OCI-LY1 (cell line): ENCODE data around the gene LANCL1.

Experiments
- H2AFZ ChIP-seq: fragments of 200-600 bp; sonication (generic), shearing (Covaris generic); 2 replicates; pipeline ENCODE4 v1.6.0; 2014; ENCODE audit warnings: antibody characterized with exemption, mild to moderate bottlenecking, low read length
- H3F3A ChIP-seq: fragments of 200-600 bp; sonication (generic), shearing (Covaris generic); 2 replicates; pipeline ENCODE4 v1.6.0; 2014; ENCODE audit warnings: mild to moderate bottlenecking, antibody characterized with exemption, low read length, moderate library complexity; ENCODE audit not compliant: insufficient read depth
- H3K27ac ChIP-seq: fragments of 200-600 bp; sonication (generic); 2 replicates; pipeline ENCODE4 v1.5.1; 2014; ENCODE audit warnings: low read length, mixed run types, mild to moderate bottlenecking, low read depth; ENCODE audit not compliant: poor library complexity, severe bottlenecking
- H3K27me3 ChIP-seq: fragments of 200-600 bp; sonication (generic); 2 replicates; pipeline ENCODE4 v1.6.0; 2014; ENCODE audit warnings: antibody characterized with exemption, mild to moderate bottlenecking, low read length, moderate library complexity; ENCODE audit not compliant: insufficient read depth
- H3K36me3 ChIP-seq: fragments of 200-600 bp; sonication (generic); 2 replicates; pipeline ENCODE4 v1.6.1; 2014; ENCODE audit warnings: mild to moderate bottlenecking, antibody characterized with exemption, low read length, moderate library complexity, mixed read lengths; ENCODE audit not compliant: insufficient read depth
- H3K4me1 ChIP-seq: fragments of 200-600 bp; sonication (generic); 2 replicates; pipeline ENCODE4 v1.5.1; 2014; ENCODE audit warnings: mild to moderate bottlenecking, low read length, moderate library complexity; ENCODE audit not compliant: insufficient read depth, severe bottlenecking
- H3K4me2 ChIP-seq: fragments of 200-600 bp; sonication (generic), shearing (Covaris generic); 2 replicates; pipeline ENCODE4 v1.6.1; 2014; ENCODE audit warnings: low read length
- H3K4me3 ChIP-seq: fragments of 200-600 bp; sonication (generic); 2 replicates; pipeline ENCODE4 v1.5.1; 2014; ENCODE audit warnings: low read length, low read depth, mild to moderate bottlenecking, mixed read lengths; ENCODE audit not compliant: poor library complexity, severe bottlenecking
- H3K79me2 ChIP-seq: fragments of 200-600 bp; shearing (Covaris generic); 2 replicates; pipeline ENCODE4 v1.6.1; 2016; ENCODE audit warnings: mixed run types, low read length, mixed read lengths; ENCODE audit not compliant: insufficient read depth
- H3K9ac ChIP-seq: fragments of 200-600 bp; sonication (generic), shearing (Covaris generic); 2 replicates; pipeline ENCODE4 v1.6.1; 2014; ENCODE audit warnings: mild to moderate bottlenecking, low read length, mixed read lengths
- H3K9me2 ChIP-seq: fragments of 200-600 bp; sonication (generic), shearing (Covaris generic); 2 replicates; pipeline ENCODE4 v1.6.1; 2014; ENCODE audit warnings: low read depth, mild to moderate bottlenecking, low read length, mixed read lengths
- H3K9me3 ChIP-seq: fragments of 200-600 bp; shearing (Covaris generic); 2 replicates; pipeline ENCODE4 v1.6.1; 2014; ENCODE audit warnings: low read length, mixed read lengths
- H4K20me1 ChIP-seq: fragments of 200-600 bp; sonication (generic), shearing (Covaris generic); 2 replicates; pipeline ENCODE4 v1.6.0; 2016; ENCODE audit warnings: mild to moderate bottlenecking, low read length; ENCODE audit not compliant: insufficient read depth
- CTCF ChIP-seq: fragments of 200-600 bp; sonication (generic), shearing (Covaris generic); IDR thresholded peaks from 2 replicates; pipeline ENCODE4 v1.5.1; 2017; ENCODE audit warnings: mild to moderate bottlenecking, antibody characterized with exemption, low read length, moderate library complexity, mixed read lengths
- EZH2 ChIP-seq: fragments of 200-600 bp; sonication (generic), shearing (Covaris generic); IDR thresholded peaks from 2 replicates; pipeline ENCODE4 v1.8.0; 2017; ENCODE audit warnings: borderline replicate concordance, mixed run types, mild to moderate bottlenecking, antibody characterized with exemption, low read length, moderate library complexity, mixed read lengths

The LANCL1 gene

GRCh38 chr2:210515911-210516310, 39.4 kb upstream of the LANCL1 start:
- no peak overlapping the region for H3K4me3 ChIP-seq
- no peaks in the 10 kb centered on the region for H3K79me2 ChIP-seq
- H3K4me1 ChIP-seq: no peaks in the 10 kb centered on the region
- no peaks in the 10 kb centered on the region for H3K9me3 ChIP-seq
- no peak overlapping the region for H2AFZ ChIP-seq
- no peak overlapping the region for H3K27ac ChIP-seq
- TF ChIP-seq EZH2 (no peak), CTCF (no peak)
- H3K4me2 ChIP-seq: no peak overlapping the region
- no peaks in the 10 kb centered on the region for H3K9me2 ChIP-seq
- no peaks in the 10 kb centered on the region for H4K20me1 ChIP-seq
- H3K36me3 ChIP-seq: no peaks in the 10 kb centered on the region
- no peaks in the 10 kb centered on the region for H3F3A ChIP-seq
- H3K27me3 ChIP-seq: no peaks in the 10 kb centered on the region
- no peak overlapping the region for H3K9ac ChIP-seq

- Histone ChIP-seq H2AFZ (no peak overlapping the region), H3K79me2 (no peaks in the 10 kb centered on the region), H3K9me3 (no peaks in the 10 kb centered on the region), H3K9ac (no peak overlapping the region), H3K9me2 (no peaks in the 10 kb centered on the region), H3K27me3 (no peaks in the 10 kb centered on the region), H3K36me3 (no peaks in the 10 kb centered on the region), H3F3A (no peaks in the 10 kb centered on the region), H4K20me1 (no peaks in the 10 kb centered on the region), H3K4me3 (no peak overlapping the region), H3K27ac (no peak overlapping the region), H3K4me2 (no peak overlapping the region), H3K4me1 (no peaks in the 10 kb centered on the region)
- TF ChIP-seq EZH2 (no peak), CTCF (no peak)
Measured at GRCh38 chr2:210503725-210504191, 27.2 kb upstream of the LANCL1 start.

GRCh38 chr2:210503001-210503623, 26.6 kb upstream of the LANCL1 start:
- TF ChIP-seq CTCF (peak; percentile 95), EZH2 (no peak)
- Histone ChIP-seq H3K4me1 (no peaks in the 10 kb centered on the region), H3K9me2 (no peaks in the 10 kb centered on the region), H3K9me3 (no peaks in the 10 kb centered on the region), H3F3A (no peaks in the 10 kb centered on the region), H2AFZ (no peak overlapping the region), H3K27me3 (no peaks in the 10 kb centered on the region), H3K9ac (no peak overlapping the region), H3K27ac (no peak overlapping the region), H3K36me3 (no peaks in the 10 kb centered on the region), H3K4me3 (no peak overlapping the region), H4K20me1 (no peaks in the 10 kb centered on the region), H3K4me2 (no peak overlapping the region), H3K79me2 (no peaks in the 10 kb centered on the region)
